ENCODE data around the gene DLK2.
"Not testable (repeated sequence)": the region's sequence is repeated elsewhere in the genome, so short reads cannot be mapped to it uniquely, and the experiment has no call there.

Gene DLK2

GRCh38 chr6:43455531-43456428 is at the start of gene DLK2:
DLK2 (minus strand) TSS chr6:43455548; CDS start chr6:43454825, 723 bp downstream.
- DNase-seq (ENCODE audit: low read depth), result peak; percentile 30

- no peak for DNase-seq (ENCODE audit: low read depth)
Observed at GRCh38 chr6:43503443-43503842, 48.1 kb upstream of the DLK2 start.

GRCh38 chr6:43502666-43503065 is 47.3 kb upstream of the DLK2 start:
- no peak for DNase-seq (ENCODE audit: low read depth)

- DNase-seq (ENCODE audit: low read depth), result no peak
Observed at GRCh38 chr6:43500921-43501320, 45.6 kb upstream of the DLK2 start.

GRCh38 chr6:43499028-43499815 is 43.9 kb upstream of the DLK2 start:
- DNase-seq (ENCODE audit: low read depth), result no peak

GRCh38 chr6:43498291-43498690 is 42.9 kb upstream of the DLK2 start:
- DNase-seq (ENCODE audit: low read depth), result not testable (repeated sequence)

- DNase-seq (ENCODE audit: low read depth), result no peak
Observed at GRCh38 chr6:43497689-43498088, 42.3 kb upstream of the DLK2 start.

- no peak for DNase-seq (ENCODE audit: low read depth)
Observed at GRCh38 chr6:43497129-43497396, 41.7 kb upstream of the DLK2 start.

- DNase-seq (ENCODE audit: low read depth), result peak; percentile 79
Observed at GRCh38 chr6:43496370-43497128, 41.2 kb upstream of the DLK2 start.

- peak; percentile 50 for DNase-seq (ENCODE audit: low read depth)
Observed at GRCh38 chr6:43495409-43495941, 40.1 kb upstream of the DLK2 start.

- no peak for DNase-seq (ENCODE audit: low read depth)
Observed at GRCh38 chr6:43494766-43495165, 39.4 kb upstream of the DLK2 start.

GRCh38 chr6:43494321-43494720 is 39.0 kb upstream of the DLK2 start:
- no peak for DNase-seq (ENCODE audit: low read depth)

- no peak for DNase-seq (ENCODE audit: low read depth)
Observed at GRCh38 chr6:43493833-43494232, 38.5 kb upstream of the DLK2 start.

- no peak for DNase-seq (ENCODE audit: low read depth)
Observed at GRCh38 chr6:43493230-43493629, 37.9 kb upstream of the DLK2 start.

GRCh38 chr6:43492673-43493072 is 37.3 kb upstream of the DLK2 start:
- DNase-seq (ENCODE audit: low read depth), result peak; percentile 50

GRCh38 chr6:43491750-43492661 is 36.7 kb upstream of the DLK2 start:
- DNase-seq (ENCODE audit: low read depth), result peak; percentile 86

GRCh38 chr6:43490523-43490939 is 35.2 kb upstream of the DLK2 start:
- DNase-seq (ENCODE audit: low read depth), result no peak

- no peak for DNase-seq (ENCODE audit: low read depth)
Observed at GRCh38 chr6:43489277-43490072, 34.1 kb upstream of the DLK2 start.

- peak; percentile 59 for DNase-seq (ENCODE audit: low read depth)
Observed at GRCh38 chr6:43488667-43489276, 33.4 kb upstream of the DLK2 start.

Measured in EH (cell line).